ENCODE results near the gene MUC20.
"Not testable (repeated sequence)": the region's sequence is repeated elsewhere in the genome, so short reads cannot be mapped to it uniquely, and the experiment has no call there.

Gene MUC20

GRCh38 chr3:195720831-195721506 is at the start of gene MUC20:
Gene MUC20 (plus strand): TSS chr3:195720978. CDS start chr3:195721008, 30 bp downstream.
- H3K4me1 ChIP-seq (ENCODE audit: control insufficient read depth in 1 of 2, insufficient read depth in 2 of 2, low read length in 2 of 2), result peaks cover 10 to 30% of the 10 kb centered on the region in 2 donors
- peak within 1 kb of the TSS; percentile 41 for H3K27ac ChIP-seq (ENCODE audit: low read depth, low read length)
- not testable (repeated sequence) for H3K9me3 ChIP-seq (ENCODE audit: control insufficient read depth in 1 of 2, low read length in 2 of 2); H3K27me3 ChIP-seq (ENCODE audit: control insufficient read depth in 1 of 2, insufficient read depth in 2 of 2, low read length in 2 of 2); H3K36me3 ChIP-seq (ENCODE audit: control insufficient read depth in 1 of 2, insufficient read depth in 2 of 2, low read length in 2 of 2)
- peak within 1 kb of the TSS; percentile 15 to 47 for H3K9ac ChIP-seq (ENCODE audit: low read depth in 1 of 2, low read length in 2 of 2)
- peak within 1 kb of the TSS; percentile 26 to 61 for H3K4me3 ChIP-seq (ENCODE audit: low read depth in 1 of 2, low read length in 2 of 2)

- not testable (repeated sequence) for H3K9me3 ChIP-seq (ENCODE audit: control insufficient read depth in 1 of 2, low read length in 2 of 2); H3K9ac ChIP-seq (ENCODE audit: low read depth in 1 of 2, low read length in 2 of 2); H3K27ac ChIP-seq (ENCODE audit: low read depth, low read length); H3K27me3 ChIP-seq (ENCODE audit: control insufficient read depth in 1 of 2, insufficient read depth in 2 of 2, low read length in 2 of 2); H3K4me3 ChIP-seq (ENCODE audit: low read depth in 1 of 2, low read length in 2 of 2); H3K4me1 ChIP-seq (ENCODE audit: control insufficient read depth in 1 of 2, insufficient read depth in 2 of 2, low read length in 2 of 2)
- peaks cover 8 to 51% of the 10 kb centered on the region in 2 donors for H3K36me3 ChIP-seq (ENCODE audit: control insufficient read depth in 1 of 2, insufficient read depth in 2 of 2, low read length in 2 of 2)
Observed at GRCh38 chr3:195671283-195671682, 49.5 kb upstream of the MUC20 start.

- H3K9ac ChIP-seq (ENCODE audit: low read depth in 1 of 2, low read length in 2 of 2); H3K4me1 ChIP-seq (ENCODE audit: control insufficient read depth in 1 of 2, insufficient read depth in 2 of 2, low read length in 2 of 2); H3K9me3 ChIP-seq (ENCODE audit: control insufficient read depth in 1 of 2, low read length in 2 of 2); H3K27me3 ChIP-seq (ENCODE audit: control insufficient read depth in 1 of 2, insufficient read depth in 2 of 2, low read length in 2 of 2); H3K4me3 ChIP-seq (ENCODE audit: low read depth in 1 of 2, low read length in 2 of 2); H3K27ac ChIP-seq (ENCODE audit: low read depth, low read length): not testable (repeated sequence)
- H3K36me3 ChIP-seq (ENCODE audit: control insufficient read depth in 1 of 2, insufficient read depth in 2 of 2, low read length in 2 of 2), result peaks cover 8 to 53% of the 10 kb centered on the region in 2 donors
Observed at GRCh38 chr3:195673711-195674110, 47.1 kb upstream of the MUC20 start.

- H3K9me3 ChIP-seq (ENCODE audit: control insufficient read depth in 1 of 2, low read length in 2 of 2); H3K4me3 ChIP-seq (ENCODE audit: low read depth in 1 of 2, low read length in 2 of 2); H3K9ac ChIP-seq (ENCODE audit: low read depth in 1 of 2, low read length in 2 of 2); H3K4me1 ChIP-seq (ENCODE audit: control insufficient read depth in 1 of 2, insufficient read depth in 2 of 2, low read length in 2 of 2); H3K27me3 ChIP-seq (ENCODE audit: control insufficient read depth in 1 of 2, insufficient read depth in 2 of 2, low read length in 2 of 2); H3K27ac ChIP-seq (ENCODE audit: low read depth, low read length): not testable (repeated sequence)
- H3K36me3 ChIP-seq (ENCODE audit: control insufficient read depth in 1 of 2, insufficient read depth in 2 of 2, low read length in 2 of 2), result peaks cover 4 to 36% of the 10 kb centered on the region in 2 donors
Observed at GRCh38 chr3:195678391-195679015, 42.3 kb upstream of the MUC20 start.

GRCh38 chr3:195680690-195681089 is 40.1 kb upstream of the MUC20 start:
- not testable (repeated sequence) for H3K27me3 ChIP-seq (ENCODE audit: control insufficient read depth in 1 of 2, insufficient read depth in 2 of 2, low read length in 2 of 2); H3K9ac ChIP-seq (ENCODE audit: low read depth in 1 of 2, low read length in 2 of 2)
- peaks cover 0 to 28% of the 10 kb centered on the region in 2 donors for H3K36me3 ChIP-seq (ENCODE audit: control insufficient read depth in 1 of 2, insufficient read depth in 2 of 2, low read length in 2 of 2)

GRCh38 chr3:195681458-195682103 is 39.2 kb upstream of the MUC20 start:
- H3K9me3 ChIP-seq (ENCODE audit: control insufficient read depth in 1 of 2, low read length in 2 of 2); H3K27ac ChIP-seq (ENCODE audit: low read depth, low read length); H3K9ac ChIP-seq (ENCODE audit: low read depth in 1 of 2, low read length in 2 of 2); H3K27me3 ChIP-seq (ENCODE audit: control insufficient read depth in 1 of 2, insufficient read depth in 2 of 2, low read length in 2 of 2); H3K4me3 ChIP-seq (ENCODE audit: low read depth in 1 of 2, low read length in 2 of 2): not testable (repeated sequence)
- Histone ChIP-seq H3K4me1 (ENCODE audit: control insufficient read depth in 1 of 2, insufficient read depth in 2 of 2, low read length in 2 of 2) (peaks cover 13 to 14% of the 10 kb centered on the region in 2 donors), H3K36me3 (ENCODE audit: control insufficient read depth in 1 of 2, insufficient read depth in 2 of 2, low read length in 2 of 2) (peaks cover 0 to 33% of the 10 kb centered on the region in 2 donors)

More at GRCh38 chr3:195680690-195681089, 40.1 kb upstream of the MUC20 start:
- not testable (repeated sequence) for H3K9me3 ChIP-seq (ENCODE audit: control insufficient read depth in 1 of 2, low read length in 2 of 2); H3K27ac ChIP-seq (ENCODE audit: low read depth, low read length); H3K4me3 ChIP-seq (ENCODE audit: low read depth in 1 of 2, low read length in 2 of 2)
- peaks cover 13 to 14% of the 10 kb centered on the region in 2 donors for H3K4me1 ChIP-seq (ENCODE audit: control insufficient read depth in 1 of 2, insufficient read depth in 2 of 2, low read length in 2 of 2)

GRCh38 chr3:195682104-195682742 is 38.6 kb upstream of the MUC20 start:
- H3K9ac ChIP-seq (ENCODE audit: low read depth in 1 of 2, low read length in 2 of 2); H3K4me3 ChIP-seq (ENCODE audit: low read depth in 1 of 2, low read length in 2 of 2); H3K9me3 ChIP-seq (ENCODE audit: control insufficient read depth in 1 of 2, low read length in 2 of 2); H3K27me3 ChIP-seq (ENCODE audit: control insufficient read depth in 1 of 2, insufficient read depth in 2 of 2, low read length in 2 of 2): not testable (repeated sequence)
- Histone ChIP-seq H3K4me1 (ENCODE audit: control insufficient read depth in 1 of 2, insufficient read depth in 2 of 2, low read length in 2 of 2) (peaks cover 13 to 14% of the 10 kb centered on the region in 2 donors), H3K36me3 (ENCODE audit: control insufficient read depth in 1 of 2, insufficient read depth in 2 of 2, low read length in 2 of 2) (peaks cover 0 to 31% of the 10 kb centered on the region in 2 donors), H3K27ac (ENCODE audit: low read depth, low read length) (peak overlapping the region; percentile 56)

GRCh38 chr3:195683722-195684526 is 36.9 kb upstream of the MUC20 start:
- Histone ChIP-seq H3K4me3 (ENCODE audit: low read depth in 1 of 2, low read length in 2 of 2) (peak overlapping the region; percentile 37 to 40), H3K27ac (ENCODE audit: low read depth, low read length) (peak overlapping the region; percentile 70), H3K36me3 (ENCODE audit: control insufficient read depth in 1 of 2, insufficient read depth in 2 of 2, low read length in 2 of 2) (peaks cover 0 to 21% of the 10 kb centered on the region in 2 donors), H3K4me1 (ENCODE audit: control insufficient read depth in 1 of 2, insufficient read depth in 2 of 2, low read length in 2 of 2) (peaks cover 13 to 14% of the 10 kb centered on the region in 2 donors), H3K9ac (ENCODE audit: low read depth in 1 of 2, low read length in 2 of 2) (peak overlapping the region in 1 of 2 donors; percentile 20)
- not testable (repeated sequence) for H3K27me3 ChIP-seq (ENCODE audit: control insufficient read depth in 1 of 2, insufficient read depth in 2 of 2, low read length in 2 of 2); H3K9me3 ChIP-seq (ENCODE audit: control insufficient read depth in 1 of 2, low read length in 2 of 2)

- peak overlapping the region; percentile 37 to 40 for H3K4me3 ChIP-seq (ENCODE audit: low read depth in 1 of 2, low read length in 2 of 2)
- H3K9me3 ChIP-seq (ENCODE audit: control insufficient read depth in 1 of 2, low read length in 2 of 2); H3K9ac ChIP-seq (ENCODE audit: low read depth in 1 of 2, low read length in 2 of 2); H3K27me3 ChIP-seq (ENCODE audit: control insufficient read depth in 1 of 2, insufficient read depth in 2 of 2, low read length in 2 of 2): not testable (repeated sequence)
- peak overlapping the region; percentile 70 for H3K27ac ChIP-seq (ENCODE audit: low read depth, low read length)
- peaks cover 13 to 14% of the 10 kb centered on the region in 2 donors for H3K4me1 ChIP-seq (ENCODE audit: control insufficient read depth in 1 of 2, insufficient read depth in 2 of 2, low read length in 2 of 2)
- peaks cover 5 to 28% of the 10 kb centered on the region in 2 donors for H3K36me3 ChIP-seq (ENCODE audit: control insufficient read depth in 1 of 2, insufficient read depth in 2 of 2, low read length in 2 of 2)
Observed at GRCh38 chr3:195684527-195685257, 36.1 kb upstream of the MUC20 start.
